ENCODE data around the gene COL19A1. TPM values are rescaled to one million over a fixed set of nuclear protein-coding genes. Genes with fewer than 3 reads are reported as not detected.

Gene COL19A1
- total RNA-seq, 1 donor from 2014 or later: under 0.01 TPM

- no peak for DNase-seq (ENCODE audit: low read depth)
- TF ChIP-seq, protein P1, sequence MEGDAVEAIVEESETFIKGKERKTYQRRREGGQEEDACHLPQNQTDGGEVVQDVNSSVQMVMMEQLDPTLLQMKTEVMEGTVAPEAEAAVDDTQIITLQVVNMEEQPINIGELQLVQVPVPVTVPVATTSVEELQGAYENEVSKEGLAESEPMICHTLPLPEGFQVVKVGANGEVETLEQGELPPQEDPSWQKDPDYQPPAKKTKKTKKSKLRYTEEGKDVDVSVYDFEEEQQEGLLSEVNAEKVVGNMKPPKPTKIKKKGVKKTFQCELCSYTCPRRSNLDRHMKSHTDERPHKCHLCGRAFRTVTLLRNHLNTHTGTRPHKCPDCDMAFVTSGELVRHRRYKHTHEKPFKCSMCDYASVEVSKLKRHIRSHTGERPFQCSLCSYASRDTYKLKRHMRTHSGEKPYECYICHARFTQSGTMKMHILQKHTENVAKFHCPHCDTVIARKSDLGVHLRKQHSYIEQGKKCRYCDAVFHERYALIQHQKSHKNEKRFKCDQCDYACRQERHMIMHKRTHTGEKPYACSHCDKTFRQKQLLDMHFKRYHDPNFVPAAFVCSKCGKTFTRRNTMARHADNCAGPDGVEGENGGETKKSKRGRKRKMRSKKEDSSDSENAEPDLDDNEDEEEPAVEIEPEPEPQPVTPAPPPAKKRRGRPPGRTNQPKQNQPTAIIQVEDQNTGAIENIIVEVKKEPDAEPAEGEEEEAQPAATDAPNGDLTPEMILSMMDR (conservative IDR thresholded peaks at IDR 0.05; ENCODE audit: low read depth, low read length): no peak
- no peak overlapping the region for H3K4me3 ChIP-seq (ENCODE audit: low read depth, low read length)
Observed at GRCh38 chr6:70051197-70052124, 185.1 kb downstream of the COL19A1 start.

GRCh38 chr6:70059039-70059719, 192.8 kb downstream of the COL19A1 start:
- DNase-seq (ENCODE audit: low read depth): no peak
- H3K4me3 ChIP-seq (ENCODE audit: low read depth, low read length): no peak overlapping the region
- TF ChIP-seq, protein P1 (conservative IDR thresholded peaks at IDR 0.05; ENCODE audit: low read depth, low read length): no peak

- TF ChIP-seq, protein P1 (conservative IDR thresholded peaks at IDR 0.05; ENCODE audit: low read depth, low read length): no peak
Observed at GRCh38 chr6:70060680-70061079, 194.3 kb downstream of the COL19A1 start.

DNA sequence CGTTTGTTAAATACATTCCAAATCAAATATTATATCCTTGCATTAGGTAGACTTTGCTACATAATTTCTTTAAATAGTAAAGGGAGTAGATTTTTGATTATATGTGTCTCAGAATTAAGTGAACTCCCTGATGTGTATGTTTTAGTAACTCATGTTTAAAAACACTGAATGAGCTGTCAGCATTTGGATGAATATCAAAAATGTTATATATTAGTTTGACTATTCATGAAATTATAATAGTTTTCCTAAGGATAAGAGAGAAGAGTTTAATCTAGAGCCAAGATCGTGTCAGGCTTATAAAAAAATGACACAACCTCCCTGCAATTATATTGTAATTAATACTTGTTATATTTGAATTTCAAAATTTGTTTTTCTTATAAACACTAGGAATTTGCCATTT, 195.2 kb downstream of the COL19A1 start:
- TF ChIP-seq, protein P1 (conservative IDR thresholded peaks at IDR 0.05; ENCODE audit: low read depth, low read length): no peak
- DNase-seq (ENCODE audit: low read depth): no peak
- H3K4me3 ChIP-seq (ENCODE audit: low read depth, low read length): no peak overlapping the region

More at GRCh38 chr6:70060680-70061079, 194.3 kb downstream of the COL19A1 start:
- H3K4me3 ChIP-seq (ENCODE audit: low read depth, low read length): no peak overlapping the region
- no peak for DNase-seq (ENCODE audit: low read depth)

- no peak overlapping the region for H3K4me3 ChIP-seq (ENCODE audit: low read depth, low read length)
- DNase-seq (ENCODE audit: low read depth): no peak
- TF ChIP-seq, protein P1 (conservative IDR thresholded peaks at IDR 0.05; ENCODE audit: low read depth, low read length): no peak
Observed at GRCh38 chr6:70062010-70062409, 195.7 kb downstream of the COL19A1 start.

GRCh38 chr6:70072540-70073179, 206.3 kb downstream of the COL19A1 start:
- no peak overlapping the region for H3K4me3 ChIP-seq (ENCODE audit: low read depth, low read length)
- TF ChIP-seq, protein P1 (conservative IDR thresholded peaks at IDR 0.05; ENCODE audit: low read depth, low read length): no peak
- no peak for DNase-seq (ENCODE audit: low read depth)
